GM10266 (cell line): ENCODE data around the gene EFS.
"Not testable (repeated sequence)": the region's sequence is repeated elsewhere in the genome, so short reads cannot be mapped to it uniquely, and the experiment has no call there.

Experiments used
- DNase-seq: peaks from one replicate; pipeline ENCODE4 v3.0.0; 2012; ENCODE audit errors: extremely low spot score
- CTCF ChIP-seq: IDR thresholded peaks from 2 replicates; pipeline ENCODE4 v1.5.1; 2012; ENCODE audit warnings: mild to moderate bottlenecking, low read depth; ENCODE audit not compliant: control insufficient read depth, insufficient read depth; ENCODE audit errors: missing control alignments

Gene EFS

DNA sequence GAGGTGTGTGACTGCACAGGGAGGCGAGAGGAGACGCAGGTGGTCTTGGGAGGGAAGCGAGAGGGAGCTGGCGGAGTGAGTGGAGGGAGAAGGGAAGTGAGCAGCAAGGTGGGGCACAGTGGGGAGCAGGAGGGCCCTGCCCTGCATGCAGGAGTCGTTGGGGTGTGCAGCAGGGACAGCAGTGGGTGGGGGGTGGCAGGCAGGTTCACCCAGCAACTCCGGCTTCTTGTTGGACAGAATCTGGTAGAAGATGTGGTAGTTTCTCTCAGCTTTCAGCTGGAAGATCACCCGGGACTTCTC, 38.1 kb upstream of the EFS start:
- no peak for TF ChIP-seq CTCF
- no peak for DNase-seq

DNA sequence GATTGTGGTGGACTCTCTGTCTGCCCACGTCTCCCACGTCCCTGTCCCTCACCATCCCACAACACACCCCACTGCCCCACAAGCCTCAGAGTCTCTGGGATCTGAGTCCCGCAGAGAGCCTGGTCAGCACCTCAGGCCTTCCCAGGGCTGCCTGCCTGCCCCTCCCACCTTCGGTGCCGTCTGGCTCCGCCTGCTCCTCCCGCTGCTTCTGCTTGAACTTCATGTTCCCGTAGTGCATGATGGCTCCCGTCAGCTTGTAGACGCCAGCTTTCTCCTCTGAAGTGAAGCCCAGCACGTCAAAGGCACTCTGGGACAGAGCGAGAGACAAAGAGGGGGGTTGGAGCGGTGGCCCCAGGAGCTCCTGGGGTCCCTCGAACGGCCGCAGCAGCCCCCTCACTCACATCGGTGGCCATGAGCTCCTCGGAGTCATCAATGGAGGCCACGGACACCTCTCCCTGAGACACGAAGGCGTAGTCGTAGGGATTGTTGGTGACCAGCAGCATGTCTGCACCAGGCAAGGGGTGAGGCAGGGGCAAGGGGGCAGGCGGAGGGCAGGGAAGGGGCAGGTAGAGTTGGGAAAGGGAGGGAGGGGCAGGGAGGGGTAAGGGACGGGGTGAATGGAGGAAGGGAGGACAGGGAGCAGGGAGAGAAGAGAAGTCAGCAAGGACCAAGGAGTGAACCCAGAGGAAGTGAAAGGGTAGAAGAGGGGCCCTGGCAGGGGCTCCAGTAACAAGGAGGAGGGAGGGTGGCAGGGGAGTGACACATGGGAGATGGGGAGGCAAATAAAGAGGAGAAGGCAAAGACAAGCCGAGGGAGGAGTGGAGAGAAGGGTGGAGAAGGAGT, 37.5 kb upstream of the EFS start:
- no peak for TF ChIP-seq CTCF
- no peak for DNase-seq

GRCh38 chr14:23401291-23401690, 36.3 kb upstream of the EFS start:
- DNase-seq: no peak
- TF ChIP-seq CTCF: no peak

DNA sequence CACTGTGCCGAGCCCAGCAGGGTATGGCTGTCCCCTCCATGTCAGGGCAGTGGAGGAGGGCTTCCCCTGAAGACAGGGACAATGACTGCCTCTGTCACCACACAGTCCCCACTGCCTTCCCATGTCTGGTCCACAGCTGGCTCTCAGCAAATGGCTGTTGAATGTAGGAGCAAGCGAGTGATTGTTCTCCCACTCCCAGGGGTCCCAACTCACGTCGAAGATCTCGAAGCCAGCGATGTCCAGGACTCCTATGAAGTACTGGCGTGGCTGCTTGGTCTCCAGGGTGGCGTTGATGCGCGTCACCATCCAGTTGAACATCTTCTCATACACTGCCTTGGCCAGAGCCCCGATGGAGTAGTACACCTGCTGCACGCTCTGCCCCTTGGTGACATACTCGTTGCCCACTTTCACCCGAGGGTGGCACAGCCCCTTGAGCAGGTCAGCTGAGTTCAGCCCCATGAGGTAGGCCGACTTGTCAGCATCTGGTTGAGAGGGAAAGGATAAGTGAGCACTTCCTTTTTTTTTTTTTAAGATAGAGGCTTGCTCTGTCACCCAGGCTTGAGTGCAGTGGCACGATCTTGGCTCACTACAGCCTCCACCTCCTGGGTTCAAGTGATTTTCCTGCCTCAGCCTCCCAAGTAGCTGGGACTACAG, 35.7 kb upstream of the EFS start:
- DNase-seq: not testable (repeated sequence)

DNA sequence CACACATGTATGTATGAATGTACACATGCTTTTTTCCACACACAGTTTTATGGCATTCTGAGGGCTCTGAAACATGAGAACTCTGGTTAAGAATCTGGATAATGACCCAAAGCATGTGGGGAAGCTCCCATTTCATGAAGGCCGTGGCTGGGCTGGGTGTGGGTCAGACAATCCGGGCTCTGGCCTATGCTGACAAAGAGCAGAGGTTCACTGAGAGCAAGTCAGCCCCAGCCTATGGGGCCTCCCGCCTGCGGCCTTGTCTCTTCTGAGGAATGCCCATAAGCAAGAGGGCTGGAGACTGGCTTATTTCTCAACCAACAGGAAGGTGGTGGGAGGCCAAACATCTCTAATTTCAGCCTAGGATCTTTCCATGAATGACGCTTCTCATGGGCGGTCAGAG, 34.6 kb upstream of the EFS start:
- no peak for TF ChIP-seq CTCF
- no peak for DNase-seq

DNA sequence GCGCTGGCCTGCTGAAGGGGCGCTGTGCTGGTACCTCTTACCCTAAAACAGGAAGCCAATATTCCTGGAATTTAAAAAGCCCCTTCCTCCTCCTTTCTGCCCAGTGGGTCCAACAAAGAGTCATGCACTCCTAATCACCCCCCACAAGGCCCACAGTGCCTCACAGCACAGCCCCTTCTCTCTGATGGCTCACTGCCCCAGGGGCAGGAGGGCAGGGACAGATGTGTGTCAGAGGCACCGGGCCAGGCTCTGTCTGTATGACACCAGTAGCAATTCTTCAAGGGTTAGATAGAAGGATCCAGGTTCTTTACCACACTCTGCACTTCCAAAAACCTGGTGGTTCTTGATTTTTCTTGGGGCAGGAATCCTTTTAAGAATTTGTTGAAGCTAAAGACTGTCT, 34.2 kb upstream of the EFS start:
- no peak for TF ChIP-seq CTCF
- no peak for DNase-seq

DNA sequence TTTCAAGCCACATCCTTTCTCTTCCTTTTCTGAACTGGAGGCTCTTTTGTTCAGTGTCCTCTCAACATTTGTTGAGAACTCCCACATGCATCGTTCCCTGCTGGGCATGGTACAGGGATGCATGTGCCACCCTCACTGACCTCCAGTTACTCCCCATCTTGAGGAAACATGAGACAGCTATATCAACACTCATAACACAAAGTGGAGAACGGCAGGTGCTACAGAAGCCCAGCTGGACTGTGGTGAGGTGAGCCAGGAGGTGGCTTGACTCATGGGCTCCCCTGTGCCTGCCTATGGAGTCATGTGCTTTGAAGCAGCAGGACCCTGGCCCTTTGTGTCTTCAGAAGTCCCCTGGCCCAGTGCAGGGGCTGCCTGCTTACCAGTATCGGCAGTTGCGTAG, 33.4 kb upstream of the EFS start:
- no peak for DNase-seq
- TF ChIP-seq CTCF: no peak
